GM18951 (cell line): ENCODE data around the gene CNIH3.

Experiments used
- POLR2A ChIP-seq: IDR thresholded peaks from 4 replicates; pipeline ENCODE4 v1.6.1; 2011; ENCODE audit warnings: mild to moderate bottlenecking; ENCODE audit not compliant: insufficient read length, insufficient read depth; ENCODE audit errors: extremely low read depth
- in situ Hi-C: fragments of 300-500 bp; cut with MboI; formaldehyde crosslinking; loops from one replicate; pipeline ENCODE4 v1.12.0; 2022; ENCODE audit warnings: low sequenced_read_pairs, mixed read lengths, inconsistent platforms; ENCODE audit not compliant: unreplicated experiment

Gene CNIH3

DNA sequence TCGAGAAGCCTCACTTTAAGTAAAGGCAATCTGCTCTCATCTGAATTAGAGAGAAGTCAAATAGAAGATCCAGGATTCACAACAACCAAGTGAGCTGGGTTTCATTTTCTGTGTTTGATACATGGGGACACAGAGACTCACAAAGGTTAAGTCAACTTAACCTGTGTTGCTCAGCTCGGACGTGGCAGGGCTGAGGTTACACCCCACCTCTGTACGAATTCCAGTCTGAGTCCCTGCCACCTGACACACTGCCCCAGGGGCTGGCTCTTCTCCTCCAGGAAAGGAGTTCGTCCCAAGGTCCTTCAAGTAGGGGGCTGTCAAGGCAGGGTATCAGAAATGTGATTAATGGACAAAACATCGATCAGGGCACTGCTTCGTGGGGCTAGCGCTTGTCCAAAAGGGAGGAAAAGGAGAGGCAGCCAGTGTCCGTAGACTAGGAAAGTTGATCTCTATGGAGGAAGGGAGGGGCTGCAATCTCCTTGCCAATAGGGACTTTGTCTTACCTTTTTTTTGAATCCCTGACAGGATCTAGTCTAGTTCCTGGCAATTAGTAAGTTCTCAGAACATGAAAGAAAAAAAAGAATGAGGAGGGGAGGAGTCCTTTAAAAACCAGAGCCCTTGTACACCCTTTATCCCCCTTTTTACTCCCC lies 116.4 kb downstream of the CNIH3 start:
- no peak for TF ChIP-seq POLR2A
- in situ Hi-C loops: no loop called here

DNA sequence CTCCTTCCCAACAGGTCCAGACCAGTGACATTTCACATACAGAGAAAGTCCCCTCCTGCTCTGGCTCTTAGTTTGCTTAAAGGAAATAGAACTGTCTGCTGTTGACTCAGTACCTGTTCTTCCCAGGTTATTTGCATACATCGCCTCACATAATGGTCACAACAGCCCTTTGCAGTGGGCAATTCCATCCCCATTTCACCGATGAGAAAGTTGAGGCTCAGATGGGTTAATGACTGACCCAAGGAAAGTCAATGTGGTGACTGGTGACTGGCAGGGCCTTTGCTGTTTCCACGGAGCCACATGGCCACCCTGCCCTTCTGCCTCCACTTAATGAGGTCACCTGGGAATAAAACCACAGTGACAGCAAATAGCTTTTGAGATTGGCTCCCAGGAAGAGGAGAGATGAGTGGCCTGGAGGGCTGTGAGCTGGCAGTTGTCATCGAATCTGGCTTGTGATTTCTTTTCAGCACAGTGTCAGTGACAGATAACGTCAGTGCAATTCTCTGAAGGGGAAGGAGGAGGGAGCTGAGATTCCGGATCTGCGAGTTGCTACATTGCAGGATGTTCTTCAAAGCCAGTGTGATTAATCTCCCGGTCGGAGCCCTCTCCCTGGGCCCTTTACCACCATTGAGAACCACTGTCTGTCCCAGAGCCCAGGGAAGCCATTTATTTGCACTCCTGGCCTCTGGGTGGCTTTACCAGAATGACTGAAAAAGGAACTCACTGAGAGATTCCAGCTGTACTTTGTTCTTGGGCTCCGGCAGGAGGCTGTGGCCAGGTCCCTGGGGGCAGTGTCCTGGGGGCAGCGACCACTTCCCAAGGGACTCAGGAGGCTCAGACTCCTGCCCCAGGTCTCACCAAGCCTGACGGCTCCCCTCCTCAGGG lies 117.2 kb downstream of the CNIH3 start:
- no peak for TF ChIP-seq POLR2A
- in situ Hi-C loops: no loop called here

DNA sequence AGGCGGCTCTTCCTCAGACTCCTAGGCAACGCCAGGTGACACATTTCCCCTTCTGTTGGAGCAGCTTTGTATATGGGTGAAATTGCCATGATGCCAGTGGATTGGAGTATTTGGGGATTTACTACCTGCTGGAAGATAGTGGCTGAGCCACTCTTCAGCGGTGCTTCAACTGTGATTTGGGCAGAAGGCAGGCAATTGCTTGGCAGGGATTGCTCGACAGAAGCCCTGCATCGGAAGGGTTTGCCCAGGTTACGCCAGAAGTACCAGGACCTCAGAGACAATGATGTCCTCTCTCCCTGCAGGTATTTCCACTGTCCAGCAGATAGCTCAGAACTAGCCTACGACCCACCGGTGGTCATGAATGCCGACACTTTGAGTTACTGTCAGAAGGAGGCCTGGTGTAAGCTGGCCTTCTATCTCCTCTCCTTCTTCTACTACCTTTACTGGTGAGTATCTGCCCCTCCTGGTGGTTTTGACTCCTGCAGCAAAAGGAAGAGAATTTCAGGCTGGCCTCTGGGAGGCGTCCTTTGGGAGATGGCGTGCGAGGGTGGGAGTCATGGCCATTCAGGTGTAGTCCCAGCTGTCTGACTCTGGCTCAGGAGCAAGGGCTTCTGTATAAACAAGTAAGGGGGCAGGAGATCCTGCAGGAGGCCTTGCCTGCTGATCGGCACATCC lies 118.3 kb downstream of the CNIH3 start:
- TF ChIP-seq POLR2A: no peak
- in situ Hi-C loops: no loop called here

DNA sequence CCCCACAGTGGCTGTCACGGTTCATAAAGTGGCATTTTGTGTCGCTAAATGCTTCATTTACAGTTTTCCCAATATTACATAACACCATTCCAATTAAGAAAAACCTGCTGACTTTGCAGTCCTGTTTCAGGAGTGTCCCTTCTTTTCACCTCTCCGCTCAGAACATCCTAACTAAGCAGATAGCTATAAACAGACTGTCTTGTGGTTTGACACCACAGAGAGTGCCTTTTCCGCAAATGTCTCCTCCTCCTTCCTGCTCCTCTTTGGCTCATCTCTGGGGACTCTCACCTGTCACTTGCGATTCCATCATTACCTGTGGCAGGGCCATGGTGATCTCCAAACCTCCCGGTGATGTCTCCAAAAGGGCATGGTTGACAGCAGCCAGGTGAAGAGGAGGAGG lies 119.0 kb downstream of the CNIH3 start:
- in situ Hi-C loops: no loop called here
- TF ChIP-seq POLR2A: no peak

DNA sequence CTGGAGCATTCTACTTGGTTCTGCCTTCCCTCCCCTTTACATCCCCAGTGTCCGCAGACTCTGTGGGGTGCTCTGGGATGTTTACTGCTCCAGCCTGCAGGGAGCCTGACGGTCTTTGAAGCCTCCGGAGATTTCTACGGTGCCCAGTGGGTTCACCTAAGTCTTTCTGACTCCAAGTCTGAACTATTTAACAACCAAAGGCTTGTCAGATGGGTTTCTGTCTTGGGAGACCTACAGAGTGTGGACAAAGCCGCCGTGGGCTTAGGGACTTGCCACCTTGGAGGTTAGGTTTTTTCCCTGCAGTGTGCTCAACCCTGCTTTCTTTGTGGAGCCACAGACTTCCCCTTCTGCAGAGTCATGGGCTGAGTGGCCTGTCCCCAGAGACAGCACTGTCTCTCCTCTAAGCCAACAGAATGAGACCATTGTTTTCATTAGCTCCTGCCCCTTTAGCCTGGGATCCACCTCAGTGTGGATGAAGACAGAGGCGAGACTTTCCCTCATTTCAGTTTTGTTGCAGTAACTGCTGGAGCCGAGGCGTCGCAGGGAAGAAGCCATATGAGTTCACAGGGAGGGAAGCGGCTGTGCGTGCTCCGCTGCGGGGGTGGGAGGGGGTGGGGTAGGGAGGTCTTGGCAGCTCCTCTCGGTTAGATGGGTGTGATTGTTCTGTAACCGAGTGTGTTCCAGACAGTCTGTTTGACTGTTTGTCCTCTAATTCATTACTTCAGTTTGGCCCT lies 120.7 kb downstream of the CNIH3 start:
- TF ChIP-seq POLR2A: no peak
- in situ Hi-C loops: no loop called here

DNA sequence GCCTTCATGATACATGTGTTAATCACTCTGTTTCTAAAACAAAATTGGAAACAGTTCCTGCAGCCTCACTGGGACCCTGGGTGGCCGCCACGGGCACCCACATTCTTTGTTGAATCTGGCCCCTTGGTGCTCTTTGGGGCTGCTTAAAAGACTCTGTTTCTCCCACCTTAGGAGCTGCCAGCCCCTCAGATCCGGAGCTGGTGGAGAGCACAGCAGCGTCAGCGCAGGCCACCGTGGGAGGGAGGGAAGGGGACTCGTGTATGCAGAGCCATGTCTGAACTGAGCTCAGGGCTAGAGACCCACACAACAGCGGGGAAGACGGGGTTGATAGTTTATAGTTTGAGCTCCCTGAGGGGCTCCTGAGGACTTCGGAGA lies 121.2 kb downstream of the CNIH3 start:
- no peak for TF ChIP-seq POLR2A
- in situ Hi-C loops: no loop called here

DNA sequence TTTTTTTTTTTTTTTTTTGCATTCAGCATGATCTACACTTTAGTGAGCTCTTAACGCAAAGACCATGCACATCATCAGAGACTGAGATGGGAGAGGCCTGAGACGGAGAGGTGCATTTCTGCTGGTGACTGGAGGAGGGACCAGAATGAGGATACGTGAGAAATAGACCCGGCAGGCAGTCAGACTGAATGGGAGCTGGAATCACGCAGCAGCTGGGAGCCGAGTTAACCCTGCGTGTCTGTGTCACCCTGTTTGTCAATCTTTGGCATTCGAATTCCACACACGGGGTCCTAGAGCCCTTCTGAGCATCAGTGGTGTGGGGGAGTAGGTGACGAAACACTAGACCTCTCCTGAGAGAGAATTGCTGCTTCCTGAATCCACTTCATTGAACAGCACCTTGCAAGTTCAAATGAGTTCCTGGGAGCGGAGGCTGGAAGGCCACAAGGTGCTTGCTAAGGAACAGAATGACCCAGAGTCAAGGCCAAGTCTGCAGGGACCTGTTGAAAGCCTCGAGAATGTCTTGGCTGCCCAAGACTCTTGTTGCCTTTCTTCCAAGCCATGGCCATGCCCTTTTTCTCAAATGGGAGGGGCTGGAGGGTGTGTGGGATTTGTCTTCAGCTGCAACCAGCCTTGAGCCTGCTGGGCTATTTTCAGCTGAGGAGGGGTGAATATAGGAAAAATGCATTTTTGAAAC lies 123.3 kb downstream of the CNIH3 start:
- in situ Hi-C loops: no loop called here
- no peak for TF ChIP-seq POLR2A

DNA sequence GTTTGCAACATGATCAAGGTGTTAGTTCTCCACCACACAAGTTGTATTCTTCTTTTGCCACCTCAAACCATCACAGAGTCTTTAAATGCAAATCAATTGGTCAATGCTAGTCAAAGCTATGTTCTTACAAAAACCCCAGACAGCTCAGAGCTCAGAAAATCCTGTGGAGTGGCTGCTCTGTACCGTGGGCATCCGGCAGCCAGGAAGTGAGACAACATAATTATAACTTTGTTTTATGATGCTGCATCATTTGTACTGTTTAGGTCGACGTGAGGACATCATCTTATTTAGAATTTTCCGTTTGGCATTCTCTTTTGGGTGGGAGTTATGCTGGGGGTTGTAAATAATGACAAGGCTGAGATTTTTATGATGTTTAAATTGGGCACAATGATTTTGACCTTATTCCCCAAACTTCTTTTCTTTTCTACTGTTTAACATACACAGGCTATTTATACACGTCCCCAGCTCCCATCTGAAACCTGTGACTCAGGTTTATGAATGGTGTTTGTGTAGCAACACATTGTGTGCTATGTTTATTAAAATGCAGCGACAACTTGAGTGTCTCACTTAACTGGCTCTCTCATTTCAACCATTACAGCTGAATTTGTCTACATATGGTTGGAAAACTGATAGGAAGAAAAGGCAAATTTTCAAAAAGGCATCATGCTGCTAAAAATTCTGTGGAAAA lies 124.0 kb downstream of the CNIH3 start:
- TF ChIP-seq POLR2A: no peak
- in situ Hi-C loops: no loop called here

DNA sequence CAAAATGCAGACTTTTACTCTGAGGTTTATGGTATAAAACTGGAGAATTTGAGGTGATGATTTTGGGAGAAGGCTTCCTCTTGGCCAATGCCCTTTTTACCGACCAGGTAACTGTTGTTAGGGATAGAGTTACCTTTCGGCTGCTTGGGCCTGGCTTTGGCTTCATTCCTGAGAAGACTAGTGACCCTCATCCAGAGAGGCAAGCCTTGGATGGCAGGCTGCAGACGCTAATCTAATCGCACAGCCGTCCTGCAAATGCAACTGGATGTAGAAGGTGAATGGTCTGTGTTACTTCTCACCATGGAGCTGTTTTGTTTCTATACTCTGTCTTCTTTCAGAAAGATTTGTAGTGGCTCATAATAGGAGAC lies 124.6 kb downstream of the CNIH3 start:
- no peak for TF ChIP-seq POLR2A
- in situ Hi-C loops: no loop called here

DNA sequence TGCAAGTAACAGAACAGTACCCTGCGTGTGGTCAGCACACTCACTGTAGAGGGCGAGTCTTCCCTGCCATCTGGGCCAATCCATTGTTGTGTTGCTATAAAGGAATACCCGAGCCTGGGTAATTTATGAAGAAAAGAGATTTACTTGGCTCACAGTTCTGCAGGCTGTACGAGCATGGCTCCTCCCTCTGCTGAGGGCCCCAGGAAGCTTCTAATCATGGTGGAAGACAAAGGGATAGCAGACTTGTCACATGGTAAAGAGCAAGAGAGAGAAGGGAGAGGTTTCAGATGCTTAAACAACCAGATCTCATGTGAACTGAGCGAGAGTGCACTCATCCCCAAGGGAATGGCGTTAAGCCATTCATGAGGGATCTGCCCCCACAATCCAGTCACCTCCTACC lies 126.2 kb downstream of the CNIH3 start:
- in situ Hi-C loops: no loop called here
- TF ChIP-seq POLR2A: no peak

DNA sequence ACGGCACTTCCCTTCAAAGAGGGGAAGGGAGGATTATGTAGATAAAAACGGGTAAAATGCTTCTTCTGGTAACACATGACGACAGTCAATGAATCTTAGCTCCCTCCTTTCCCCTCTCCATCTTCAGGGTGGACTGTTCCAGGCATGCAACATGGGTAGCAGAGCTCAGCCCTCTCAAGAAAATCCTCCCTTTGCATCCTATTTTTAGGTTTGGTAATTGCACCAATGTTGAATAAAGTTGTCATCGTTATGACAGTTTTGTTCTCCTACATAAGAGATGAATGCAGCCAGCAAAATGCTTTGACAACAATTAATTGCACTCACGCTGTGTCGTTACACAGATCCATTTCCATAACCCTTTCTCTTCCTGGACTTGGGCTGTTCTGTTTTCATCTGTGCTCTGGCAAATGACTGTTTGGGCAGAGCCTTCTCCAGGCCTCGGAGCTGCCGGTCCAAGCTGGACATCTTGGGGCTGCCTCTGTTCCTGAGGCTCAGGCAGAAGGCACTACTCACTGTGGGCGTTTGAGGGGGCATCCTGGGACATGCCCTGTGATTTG lies 127.6 kb downstream of the CNIH3 start:
- TF ChIP-seq POLR2A: no peak
- in situ Hi-C loops: no loop called here

DNA sequence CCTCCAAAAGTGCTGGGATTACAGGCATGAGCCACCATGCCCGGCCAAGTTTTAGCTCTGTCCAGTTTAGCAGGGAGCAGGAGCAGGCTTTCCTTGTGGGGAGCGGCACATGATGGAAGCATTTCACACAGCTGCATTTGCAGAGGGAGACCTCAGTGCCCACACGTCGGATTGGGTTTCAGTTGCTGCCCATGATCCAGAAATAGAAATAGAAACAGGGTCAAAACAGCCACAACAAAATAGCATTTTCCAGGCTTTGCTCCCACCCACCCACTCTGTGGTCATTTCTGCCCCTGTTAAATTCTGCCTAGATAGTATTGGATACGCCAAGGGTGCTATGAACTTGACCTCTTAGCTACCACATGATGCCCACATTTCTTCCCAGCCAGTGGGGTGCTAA lies 128.4 kb downstream of the CNIH3 start:
- in situ Hi-C loops: no loop called here
- TF ChIP-seq POLR2A: no peak
